Common myeloid progenitor, CD34-positive (primary cell): ENCODE results near the gene TNFSF13.

Experiments used
- CTCF ChIA-PET: fragments of 350-600 bp; sonication (Branson Sonifier 250); formaldehyde crosslinking; loops from one replicate; lab custom pipeline; 2021; ENCODE audit warnings: antibody characterized with exemption; lab: Charles Lee
- POLR2A ChIA-PET: fragments of 350-600 bp; sonication (Branson Sonifier 250); formaldehyde crosslinking; loops from one replicate; lab custom pipeline; 2021; ENCODE audit warnings: antibody characterized with exemption; lab: Charles Lee
- DNase-seq, 3 donors: peaks; one replicate each; pipeline versions ENCODE4 v3.0.0 to v3.0.0-alpha.2; 2013
- H3K27ac ChIP-seq, 2 experiments: 1 replicate in 1 of 2; 2 replicates in 1 of 2; pipeline ENCODE4 v1.7.0; 2013; ENCODE audit warnings: inconsistent platforms in 2 of 2, low read length in 2 of 2, mild to moderate bottlenecking in 2 of 2, low read depth in 1 of 2, moderate library complexity in 1 of 2; ENCODE audit not compliant: severe bottlenecking in 2 of 2, insufficient read depth in 1 of 2, poor library complexity in 1 of 2
- H3K27me3 ChIP-seq, 5 experiments: replicated peaks in 2 of 5; 1 replicate in 3 of 5; 2 replicates in 2 of 5; pipeline versions ENCODE4 v1.6.1 to v1.7.0; 2013; ENCODE audit warnings: low read length in 4 of 5, mild to moderate bottlenecking in 2 of 5, moderate library complexity in 2 of 5, inconsistent platforms in 1 of 5; ENCODE audit not compliant: insufficient read depth in 5 of 5, control insufficient read depth in 4 of 5
- H3K36me3 ChIP-seq, 4 experiments: 1 replicate in 2 of 4; 2 replicates in 2 of 4; pipeline versions ENCODE4 v1.6.1 to v1.7.0; 2013; ENCODE audit warnings: low read length in 3 of 4, control low read depth in 1 of 4, mild to moderate bottlenecking in 1 of 4; ENCODE audit not compliant: control insufficient read depth in 4 of 4, insufficient read depth in 4 of 4
- H3K4me1 ChIP-seq, 4 experiments: 1 replicate in 3 of 4; 2 replicates in 1 of 4; pipeline versions ENCODE4 v1.6.1 to v1.7.1; 2013; ENCODE audit warnings: low read length in 3 of 4, mild to moderate bottlenecking in 3 of 4, control low read depth in 1 of 4, inconsistent platforms in 1 of 4, moderate library complexity in 1 of 4; ENCODE audit not compliant: control insufficient read depth in 4 of 4, insufficient read depth in 4 of 4; ENCODE audit errors: control extremely low read depth in 1 of 4
- H3K4me3 ChIP-seq, 7 experiments: 1 replicate in 4 of 7; 2 replicates in 3 of 7; pipeline versions ENCODE4 v1.5.1 to v1.7.0; 2013; ENCODE audit warnings: mild to moderate bottlenecking in 7 of 7, low read length in 6 of 7, moderate library complexity in 6 of 7, inconsistent platforms in 2 of 7, low read depth in 2 of 7, control low read depth in 1 of 7; ENCODE audit not compliant: insufficient read depth in 4 of 7, control insufficient read depth in 1 of 7; ENCODE audit errors: extremely low read depth in 1 of 7
- H3K9me3 ChIP-seq, 5 experiments: 1 replicate in 4 of 5; 2 replicates in 1 of 5; pipeline versions ENCODE4 v1.6.1 to v1.7.1; 2013; ENCODE audit warnings: low read length in 4 of 5, mild to moderate bottlenecking in 2 of 5, inconsistent platforms in 1 of 5, low read depth in 1 of 5, moderate library complexity in 1 of 5; ENCODE audit not compliant: control insufficient read depth in 4 of 5, insufficient read depth in 2 of 5; ENCODE audit errors: control extremely low read depth in 1 of 5
- WGBS: methylation state at CpG from one replicate; pipeline ENCODE4 v1.1.5; 2013; ENCODE audit not compliant: insufficient coverage; 5-methylcytosine and 5-hydroxymethylcytosine counted together

TNFSF13 gene

DNA sequence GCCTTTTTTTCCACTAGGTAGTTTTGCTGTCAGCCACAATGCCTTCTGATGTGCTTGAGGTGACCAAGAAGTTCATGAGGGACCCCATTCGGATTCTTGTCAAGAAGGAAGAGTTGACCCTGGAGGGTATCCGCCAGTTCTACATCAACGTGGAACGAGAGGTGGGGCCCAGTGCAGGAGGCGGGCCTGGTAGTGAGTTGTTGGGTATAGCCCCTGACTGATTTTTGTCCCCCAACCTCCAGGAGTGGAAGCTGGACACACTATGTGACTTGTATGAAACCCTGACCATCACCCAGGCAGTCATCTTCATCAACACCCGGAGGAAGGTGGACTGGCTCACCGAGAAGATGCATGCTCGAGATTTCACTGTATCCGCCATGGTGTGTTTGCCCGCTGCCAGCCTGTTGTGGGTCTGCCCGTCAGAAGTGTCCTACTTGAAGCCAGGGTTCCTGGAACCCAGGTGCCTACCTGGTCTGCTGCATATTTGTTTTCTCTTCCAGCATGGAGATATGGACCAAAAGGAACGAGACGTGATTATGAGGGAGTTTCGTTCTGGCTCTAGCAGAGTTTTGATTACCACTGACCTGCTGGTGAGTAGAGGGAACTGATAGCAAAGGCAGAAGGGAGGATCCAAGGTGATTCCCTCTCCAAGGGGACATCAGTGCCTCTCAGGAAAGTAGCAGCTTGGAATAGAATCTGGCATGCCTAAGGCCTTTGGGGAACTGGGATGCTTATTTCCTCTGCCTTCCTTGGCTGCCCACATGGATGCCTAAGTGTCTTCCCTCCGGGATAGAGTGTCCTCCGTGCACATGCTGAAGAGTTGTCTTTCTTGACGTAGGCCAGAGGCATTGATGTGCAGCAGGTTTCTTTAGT lies 19.0 kb downstream of the TNFSF13 start:
- H3K27ac ChIP-seq, result no peak overlapping the region
- 95% methylated on average over 16 of the region's 17 CpGs for WGBS
- H3K9me3 ChIP-seq, result no peaks in the 10 kb centered on the region
- H3K4me3 ChIP-seq, result no peak overlapping the region
- peaks cover 16 to 86% (median 70%) of the 10 kb centered on the region in 4 experiments for H3K4me1 ChIP-seq
- ChIA-PET CTCF (interaction anchor here (1.1 to 3.9 kb wide), 3 partner anchors 10 to 222 kb away, joined by 3 to 58 read pairs (median 4); partner anchors contain the start of genes MPDU1 and SOX15), POLR2A (no interaction called here)
- peaks cover 22 to 59% (median 45%) of the 10 kb centered on the region in 4 experiments for H3K36me3 ChIP-seq
- no peak for DNase-seq
- no peaks in the 10 kb centered on the region for H3K27me3 ChIP-seq

- Histone ChIP-seq H3K36me3 (peaks cover 22 to 53% (median 44%) of the 10 kb centered on the region in 4 experiments), H3K4me1 (peaks cover 14 to 91% (median 77%) of the 10 kb centered on the region in 4 experiments), H3K4me3 (peak within 1 kb of the TSS in 4 of 7 experiments; percentile 26 to 39 (median 33)), H3K27me3 (no peaks in the 10 kb centered on the region), H3K27ac (peak within 1 kb of the TSS; percentile 50 to 73), H3K9me3 (no peaks in the 10 kb centered on the region)
- 27% methylated on average over 4 of the region's 7 CpGs for WGBS
- POLR2A ChIA-PET, result interaction anchor here (0.7 to 1.0 kb wide), 3 partner anchors 10 to 19 kb away, joined by 3 to 4 read pairs (median 3); no protein-coding TSS in a partner anchor
- CTCF ChIA-PET, result interaction anchor here (1.0 to 3.1 kb wide), 4 partner anchors 10 to 64 kb away, joined by 3 to 21 read pairs (median 10); partner anchors contain the start of gene SOX15
- DNase-seq, result peak; percentile 74 to 90 (median 87)
Measured at GRCh38 chr17:7579001-7579833, 20.7 kb downstream of the TNFSF13 start, which contains the start of gene CD68. Gene CD68 (plus strand): TSS chr17:7579638. CDS start chr17:7579678, 40 bp downstream.

- no peaks in the 10 kb centered on the region for H3K27me3 ChIP-seq
- H3K9me3 ChIP-seq, result no peaks in the 10 kb centered on the region
- H3K27ac ChIP-seq, result peak overlapping the region in 1 of 2 experiments; percentile 73
- ChIA-PET POLR2A (interaction anchor here (0.6 to 1.3 kb wide), 5 partner anchors 9 to 1063 kb away, joined by 3 to 4 read pairs (median 3); no protein-coding TSS in a partner anchor), CTCF (interaction anchor here (1.0 to 3.1 kb wide), 5 partner anchors 10 to 65 kb away, joined by 3 to 21 read pairs (median 6); partner anchors contain the start of gene SOX15)
- peak in 2 of 3 donors; percentile 62 to 66 for DNase-seq
- peaks cover 17 to 45% (median 36%) of the 10 kb centered on the region in 4 experiments for H3K36me3 ChIP-seq
- peak overlapping the region in 4 of 7 experiments; percentile 26 to 39 (median 33) for H3K4me3 ChIP-seq
- peaks cover 7 to 90% (median 76%) of the 10 kb centered on the region in 4 experiments for H3K4me1 ChIP-seq
- 100% methylated on average over 2 of the region's 12 CpGs for WGBS
Measured at GRCh38 chr17:7579834-7580603, 21.5 kb downstream of the TNFSF13 start.

DNA sequence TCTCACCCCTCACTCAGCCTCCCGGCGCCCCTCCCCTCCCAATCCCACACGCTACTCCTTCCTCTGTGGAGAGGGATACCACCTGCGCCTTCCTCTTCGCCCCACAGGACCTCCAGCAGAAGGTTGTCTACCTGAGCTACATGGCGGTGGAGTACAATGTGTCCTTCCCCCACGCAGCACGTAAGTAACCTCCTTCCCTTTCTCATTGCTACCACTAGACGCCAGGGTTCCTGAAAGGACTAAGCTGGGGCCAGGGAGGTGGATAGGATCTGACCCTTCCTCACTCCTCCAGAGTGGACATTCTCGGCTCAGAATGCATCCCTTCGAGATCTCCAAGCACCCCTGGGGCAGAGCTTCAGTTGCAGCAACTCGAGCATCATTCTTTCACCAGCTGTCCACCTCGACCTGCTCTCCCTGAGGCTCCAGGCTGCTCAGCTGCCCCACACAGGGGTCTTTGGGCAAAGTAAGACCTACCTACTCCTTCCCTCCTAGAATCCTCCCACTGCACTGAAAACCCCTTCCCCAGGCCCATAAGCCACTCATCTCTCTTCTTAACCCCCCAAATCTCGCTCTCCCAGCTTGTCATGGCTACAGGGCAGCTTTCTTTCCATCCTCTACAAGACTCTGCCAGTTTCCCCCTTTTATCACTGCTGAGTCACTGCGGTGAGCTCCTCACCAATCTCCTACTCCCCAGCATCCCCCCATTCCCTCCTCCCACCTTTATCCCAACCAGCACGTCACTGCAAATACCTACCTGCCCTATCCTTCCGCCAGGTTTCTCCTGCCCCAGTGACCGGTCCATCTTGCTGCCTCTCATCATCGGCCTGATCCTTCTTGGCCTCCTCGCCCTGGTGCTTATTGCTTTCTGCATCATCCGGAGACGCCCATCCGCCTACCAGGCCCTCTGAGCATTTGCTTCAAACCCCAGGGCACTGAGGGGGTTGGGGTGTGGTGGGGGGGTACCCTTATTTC lies 22.3 kb downstream of the TNFSF13 start:
- no peaks in the 10 kb centered on the region for H3K9me3 ChIP-seq
- peak overlapping the region in 1 of 2 experiments; percentile 43 for H3K27ac ChIP-seq
- peak in 2 of 3 donors; percentile 59 to 66 for DNase-seq
- H3K36me3 ChIP-seq, result peaks cover 10 to 38% (median 28%) of the 10 kb centered on the region in 4 experiments
- POLR2A ChIA-PET, result interaction anchor here (0.6 to 1.3 kb wide), 2 partner anchors 262 to 1062 kb away, joined by 3 to 4 read pairs; no protein-coding TSS in a partner anchor
- 81% methylated on average over 15 of the region's 23 CpGs for WGBS
- CTCF ChIA-PET, result interaction anchor here (1.0 to 3.1 kb wide), 5 partner anchors 9 to 66 kb away, joined by 3 to 21 read pairs (median 6); partner anchors contain the start of gene SOX15
- H3K27me3 ChIP-seq, result no peaks in the 10 kb centered on the region
- H3K4me1 ChIP-seq, result peaks cover 4 to 89% (median 75%) of the 10 kb centered on the region in 4 experiments
- H3K4me3 ChIP-seq, result peak overlapping the region in 3 of 7 experiments; percentile 28 to 40 (median 37)

GRCh38 chr17:7582396-7583252 lies 24.1 kb downstream of the TNFSF13 start:
- POLR2A ChIA-PET, result interaction anchor here (0.6 to 2.8 kb wide), 4 partner anchors 9 to 110 kb away, joined by 3 to 40 read pairs (median 4); no protein-coding TSS in a partner anchor
- CTCF ChIA-PET, result interaction anchor here (0.8 to 4.9 kb wide), 4 partner anchors 16 to 105 kb away, joined by 3 to 31 read pairs (median 12); partner anchors contain the start of genes SENP3, TP53 and WRAP53
- 90% methylated on average over 28 of the region's 36 CpGs for WGBS
- Histone ChIP-seq H3K27me3 (no peaks in the 10 kb centered on the region), H3K4me1 (peaks cover 4 to 75% (median 68%) of the 10 kb centered on the region in 4 experiments), H3K27ac (peak overlapping the region in 1 of 2 experiments; percentile 99), H3K36me3 (peaks cover 4 to 36% (median 20%) of the 10 kb centered on the region in 4 experiments), H3K9me3 (no peaks in the 10 kb centered on the region), H3K4me3 (peak overlapping the region in 6 of 7 experiments; percentile 19 to 98 (median 81))
- no peak for DNase-seq
